GM12878 (cell line): ENCODE measurements around the gene RAB15. TPM values are rescaled to one million over a fixed set of nuclear protein-coding genes. Genes with fewer than 3 reads are reported as not detected.

Source experiments
- ATAC-seq: fragments of 200-7000 bp; cut with Tn5 transposase; 3 replicates; pipeline ENCODE4 v1.9.1; 2020; ENCODE audit warnings: mild to moderate bottlenecking, moderate library complexity
- BruUV-seq: library from RNA; stranded (reverse); fragments of 400-500 nt; replicated peaks from 2 replicates; lab custom pipeline; 2021; lab: Mats Ljungman, UMichigan
- CTCF ChIA-PET: fragments of 300-600 bp; sonication (Branson Sonifier 250); formaldehyde crosslinking; extraction: SDS; loops from one replicate; lab custom pipeline; 2021; ENCODE audit warnings: inconsistent platforms; lab: Yijun Ruan, JAX
- POLR2A ChIA-PET: fragments of 350-600 bp; formaldehyde crosslinking; extraction: SDS; loops from one replicate; lab custom pipeline; 2021; ENCODE audit warnings: inconsistent platforms; lab: Charles Lee
- RAD21 ChIA-PET: fragments of 300-600 bp; sonication (Branson Sonifier 250); formaldehyde crosslinking; loops from one replicate; lab custom pipeline; 2023; ENCODE audit warnings: antibody characterized with exemption; ENCODE audit not compliant: unreplicated experiment; lab: Charles Lee
- SMC1A ChIA-PET: fragments of 300-600 bp; sonication (Branson Sonifier 250); formaldehyde crosslinking; loops from one replicate; lab custom pipeline; 2023; ENCODE audit not compliant: unreplicated experiment, uncharacterized antibody; lab: Charles Lee
- DNase-seq: peaks from one replicate; pipeline ENCODE4 v3.0.0-alpha.2; 2011; ENCODE audit warnings: low read depth, low spot score
- FAIRE-seq: peaks from 3 replicates; lab custom pipeline; 2011; peaks lifted over from hg19 to GRCh38; lab: Jason Lieb, UNC
- H2AFZ ChIP-seq: 2 replicates; pipeline ENCODE4 v1.6.0; 2011; ENCODE audit warnings: low read depth, low read length, control low read depth; ENCODE audit not compliant: control insufficient read depth
- H3K27ac ChIP-seq: 2 replicates; pipeline ENCODE4 v1.5.1; 2011; ENCODE audit warnings: control low read depth; ENCODE audit not compliant: control insufficient read depth, insufficient read depth
- H3K27me3 ChIP-seq, 2 experiments: replicated peaks in 1 of 2; 2 replicates each; pipeline versions ENCODE4 v1.6.0 to v1.6.1; 2011; ENCODE audit warnings: low read length in 1 of 2; ENCODE audit not compliant: control insufficient read depth in 2 of 2, insufficient read depth in 2 of 2
- H3K36me3 ChIP-seq, 2 experiments: 2 replicates each; pipeline ENCODE4 v1.5.1; 2011; ENCODE audit warnings: low read length in 1 of 2; ENCODE audit not compliant: control insufficient read depth in 2 of 2, insufficient read depth in 2 of 2
- H3K4me1 ChIP-seq: 2 replicates; pipeline ENCODE4 v1.6.1; 2011; ENCODE audit warnings: mild to moderate bottlenecking, low read length, moderate library complexity, mixed read lengths; ENCODE audit not compliant: control insufficient read depth, insufficient read depth
- H3K4me2 ChIP-seq: 2 replicates; pipeline ENCODE4 v1.6.0; 2011; ENCODE audit warnings: control low read depth; ENCODE audit not compliant: control insufficient read depth, insufficient read depth
- H3K4me3 ChIP-seq: fragments of 200-600 bp; sonication (generic); 2 replicates; pipeline ENCODE4 v1.5.1; 2016
- H3K79me2 ChIP-seq: 2 replicates; pipeline ENCODE4 v1.6.0; 2011; ENCODE audit warnings: low read length; ENCODE audit not compliant: control insufficient read depth, insufficient read depth
- H3K9ac ChIP-seq: 2 replicates; pipeline ENCODE4 v1.8.0; 2011; ENCODE audit warnings: low read length, control low read depth, mixed read lengths; ENCODE audit not compliant: control insufficient read depth, insufficient read depth
- H3K9me3 ChIP-seq: replicated peaks from 3 replicates; pipeline ENCODE4 v1.5.1; 2011; ENCODE audit warnings: mild to moderate bottlenecking, low read length; ENCODE audit not compliant: control insufficient read depth, insufficient read depth
- H4K20me1 ChIP-seq: 2 replicates; pipeline ENCODE4 v1.6.0; 2011; ENCODE audit not compliant: control insufficient read depth, insufficient read depth
- HSF1 ChIP-seq: fragments of 150-350 bp; IDR thresholded peaks from 2 replicates; pipeline ENCODE4 v1.6.1; 2014; ENCODE audit warnings: mild to moderate bottlenecking, low read depth, low read length
- ZBTB40 ChIP-seq: fragments of 450-650 bp; IDR thresholded peaks from 2 replicates; pipeline ENCODE4 v1.6.1; 2016; ENCODE audit warnings: mild to moderate bottlenecking, moderate library complexity, borderline replicate concordance
- ZNF274 ChIP-seq: IDR thresholded peaks from one replicate; pipeline ENCODE4 v1.8.0; 2011; ENCODE audit not compliant: insufficient read length, insufficient read depth
- in situ Hi-C: fragments of 300-500 bp; cut with MboI; formaldehyde crosslinking; loops from 9 replicates; pipeline ENCODE4 v1.14.3; 2018; ENCODE audit warnings: mixed read lengths
- intact Hi-C: fragments of 100-400 bp; cut with micrococcal nuclease; formaldehyde crosslinking; loops from one replicate; pipeline ENCODE4 v1.14.2; 2022; ENCODE audit not compliant: unreplicated experiment
- polyA plus RNA-seq, 11 experiments: library from polyadenylated mRNA; depleted of rRNA in 4 of 11; unstranded in 6 of 11; stranded (reverse) in 5 of 11; fragments of >200 nt; fragmentation: Nextera tagmentation in 4 of 11; fragmentation: Illumina TruSeq in 1 of 11; extraction: Ambion mirVana in 4 of 11; extraction: Trizol in 1 of 11; gene quantifications; 1 replicate in 1 of 11; 2 replicates in 10 of 11; pipeline versions ENCODE4 v1.2.1 to v1.2.3, GENCODE V29; 2011 to 2016; ENCODE audit warnings: inconsistent platforms in 2 of 11, missing spikeins in 2 of 11, low read depth in 1 of 11
- total RNA-seq, 4 experiments: library from RNA; depleted of rRNA in 3 of 4; stranded (reverse); fragments of >200 nt in 3 of 4; fragmentation: Illumina TruSeq in 1 of 4; extraction: Trizol in 1 of 4; gene quantifications; 2 replicates each; pipeline versions ENCODE4 v1.2.1 to v1.2.3, GENCODE V29; 2013 to 2021

RAB15 gene
- total and polyA plus RNA-seq, 10 of the 15 experiments (the other 5 are each of a cell fraction or from before 2014, with no cell fraction given) = 0.32 to 3.9 (median 2.1) TPM

- Histone ChIP-seq H3K9me3 (no peaks in the 10 kb centered on the region), H3K79me2 (no peaks in the 10 kb centered on the region), H3K4me3 (no peak overlapping the region), H3K4me2 (no peak overlapping the region), H3K27me3 (no peaks in the 10 kb centered on the region), H2AFZ (no peak overlapping the region), H3K36me3 (no peaks in the 10 kb centered on the region), H3K9ac (no peak overlapping the region), H3K4me1 (peaks cover 19% of the 10 kb centered on the region), H4K20me1 (no peaks in the 10 kb centered on the region)
- RAD21 ChIA-PET = interaction anchor here (1.3 kb wide), 1 partner anchor 13 kb away, joined by 3 read pairs; no protein-coding TSS in a partner anchor
- POLR2A ChIA-PET = interaction anchor here (0.6 to 2.0 kb wide), 3 partner anchors 15 to 37 kb away, joined by 4 to 9 read pairs (median 6); partner anchors contain the start of gene CHURC1
- in situ Hi-C loops = no loop called here
- FAIRE-seq (no peak), ATAC-seq (no peak)
- CTCF ChIA-PET = interaction anchor here (0.7 to 2.9 kb wide), 2 partner anchors 15 to 314 kb away, joined by 3 to 12 read pairs; no protein-coding TSS in a partner anchor
- no TSS peak for BruUV-seq
- intact Hi-C loops = no loop called here
- SMC1A ChIA-PET = interaction anchor here (2.0 to 3.3 kb wide), 2 partner anchors 15 to 37 kb away, joined by 8 to 13 read pairs; partner anchors contain the start of gene CHURC1
- no peak for TF ChIP-seq ZBTB40
- no peak for TF ChIP-seq ZNF274
- TF ChIP-seq HSF1 = no peak
- TF ChIP-seq, all 136 proteins: peak for 0
- no peak for DNase-seq
- no peak overlapping the region for H3K27ac ChIP-seq
Observed at GRCh38 chr14:64951724-64952123, 20.4 kb downstream of the RAB15 start.
